HuH-7 (cell line): ENCODE data around the gene CLIP4.

Experiments used
- DNase-seq: peaks from one replicate; pipeline ENCODE4 v3.0.0; 2011; ENCODE audit warnings: low spot score

CLIP4 gene

DNA sequence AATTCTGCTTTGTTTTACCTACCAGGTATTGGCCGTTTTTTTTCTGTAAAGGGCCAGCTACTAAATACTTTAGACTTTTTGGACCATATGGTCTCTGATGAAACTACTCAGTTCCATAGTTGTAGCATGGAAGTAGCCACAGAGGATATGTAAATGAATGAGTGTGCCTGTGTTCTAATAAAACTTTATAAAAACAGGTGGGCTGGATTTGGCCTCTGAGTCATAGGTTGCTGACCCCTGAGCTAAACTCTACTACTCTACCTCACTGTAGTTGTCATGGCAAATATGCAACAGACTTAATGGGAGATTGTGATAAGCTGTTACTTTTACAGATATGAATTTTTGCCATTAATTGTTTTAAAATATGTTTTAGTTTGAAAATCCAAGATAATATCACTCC, 19.7 kb downstream of the CLIP4 start:
- DNase-seq = no peak

DNA sequence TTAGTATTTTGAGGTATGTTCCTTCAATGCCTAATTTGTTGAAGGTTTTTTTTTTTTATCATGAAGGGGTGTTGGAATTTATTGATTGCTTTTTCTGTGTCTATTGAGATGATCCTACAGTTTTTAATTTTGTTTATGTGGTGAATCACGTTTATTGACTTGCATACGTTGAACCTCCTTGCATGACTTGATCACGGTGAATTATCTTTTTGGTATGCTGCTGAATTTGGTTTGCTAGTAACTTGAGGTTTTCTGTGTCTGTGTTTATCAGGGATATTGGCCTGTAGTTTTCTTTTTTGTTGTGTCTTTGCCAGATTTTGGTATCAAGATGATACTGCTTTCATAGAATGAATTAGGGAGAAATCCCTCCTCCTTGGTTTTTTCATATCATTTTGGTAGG, 23.9 kb downstream of the CLIP4 start:
- no peak for DNase-seq

DNA sequence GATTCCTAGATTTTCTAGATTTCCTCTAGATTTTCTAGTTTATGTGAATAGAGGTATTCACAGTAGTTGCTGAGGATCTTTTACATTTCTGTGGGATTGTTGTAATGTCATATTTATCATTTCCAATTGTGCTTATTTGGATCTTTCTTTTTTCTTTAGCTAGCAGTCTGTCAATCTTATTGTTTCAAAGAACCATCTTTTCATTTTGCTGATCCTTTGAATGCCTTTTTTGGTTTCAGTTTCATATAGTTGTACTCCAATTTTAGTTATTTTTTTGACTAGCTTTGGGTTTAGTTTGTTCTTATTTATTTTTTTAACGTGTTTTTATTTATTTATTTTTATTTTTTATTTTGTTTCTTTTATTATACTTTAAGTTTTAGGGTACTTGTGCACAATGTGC, 24.5 kb downstream of the CLIP4 start:
- DNase-seq = no peak

DNA sequence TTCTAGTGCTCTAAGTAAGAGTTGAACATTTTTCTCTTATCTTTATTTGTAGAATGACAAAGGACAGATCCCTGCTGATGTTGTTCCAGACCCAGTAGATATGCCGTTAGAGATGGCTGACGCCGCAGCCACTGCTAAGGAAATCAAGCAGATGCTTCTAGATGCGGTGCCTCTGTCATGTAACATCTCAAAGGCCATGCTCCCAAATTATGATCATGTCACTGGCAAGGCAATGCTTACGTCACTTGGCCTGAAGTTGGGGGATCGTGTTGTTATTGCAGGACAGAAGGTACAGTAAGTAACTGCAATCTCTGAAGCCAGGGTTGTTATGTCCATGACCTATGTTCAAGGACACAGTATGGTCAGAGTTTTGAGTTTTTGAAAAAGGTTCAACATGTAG, 28.4 kb downstream of the CLIP4 start:
- no peak for DNase-seq

DNA sequence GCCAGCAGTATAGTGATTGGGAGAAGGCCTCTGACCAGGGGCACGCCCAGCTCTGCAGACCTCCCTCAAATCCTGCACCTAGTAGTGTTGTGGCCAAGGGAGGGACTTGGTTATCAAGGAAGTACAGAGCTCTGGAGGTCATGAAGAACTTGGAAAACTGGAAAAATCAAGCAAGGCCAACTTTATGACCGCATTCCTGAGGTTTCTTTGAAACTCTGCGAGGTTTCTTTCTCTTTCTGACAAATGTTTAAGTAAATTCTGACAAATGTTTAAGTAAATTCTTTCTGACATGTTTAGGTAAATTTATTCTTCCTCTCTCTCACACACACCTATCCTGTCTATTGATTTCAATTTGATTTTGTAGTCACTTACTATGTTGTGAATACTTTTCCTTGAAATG, 31.0 kb downstream of the CLIP4 start:
- DNase-seq = no peak

DNA sequence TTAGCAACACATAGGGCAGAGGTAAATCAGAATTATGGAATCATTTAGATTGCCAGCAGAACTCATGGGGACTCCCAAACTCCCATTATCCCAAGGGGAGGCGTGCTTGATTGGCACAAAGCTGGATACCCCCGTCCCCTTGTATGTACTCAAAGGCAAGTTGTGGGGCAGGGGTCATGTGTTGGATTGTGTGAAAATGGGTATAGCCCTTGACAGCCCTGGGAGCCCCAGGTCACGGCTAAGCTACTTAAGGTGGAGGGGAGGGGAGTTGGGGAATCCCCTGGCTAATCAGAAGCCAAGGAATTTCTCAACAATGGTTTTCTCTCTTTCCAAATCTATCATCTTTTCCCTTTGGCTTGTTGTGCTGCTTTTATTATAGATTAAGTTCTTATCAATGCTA, 32.7 kb downstream of the CLIP4 start:
- DNase-seq = no peak

DNA sequence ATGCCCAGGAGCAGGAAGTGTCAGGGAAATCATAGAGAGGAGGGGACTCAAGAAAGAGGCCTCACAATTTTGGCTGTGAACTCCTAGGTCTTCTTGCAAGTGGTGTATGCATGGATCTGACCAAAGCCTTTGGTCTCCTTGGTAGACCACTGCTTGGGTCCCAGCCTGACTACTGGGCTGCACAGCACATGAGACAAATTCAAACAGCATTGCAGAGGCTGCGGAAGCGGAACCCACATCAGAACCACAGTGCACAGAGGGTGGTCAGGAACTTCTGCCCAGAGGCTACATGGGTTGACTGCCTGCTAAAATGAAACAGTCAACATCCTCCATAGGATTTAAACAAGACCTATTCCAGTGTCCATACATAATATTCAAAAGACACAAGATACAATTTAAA, 39.4 kb downstream of the CLIP4 start:
- no peak for DNase-seq

DNA sequence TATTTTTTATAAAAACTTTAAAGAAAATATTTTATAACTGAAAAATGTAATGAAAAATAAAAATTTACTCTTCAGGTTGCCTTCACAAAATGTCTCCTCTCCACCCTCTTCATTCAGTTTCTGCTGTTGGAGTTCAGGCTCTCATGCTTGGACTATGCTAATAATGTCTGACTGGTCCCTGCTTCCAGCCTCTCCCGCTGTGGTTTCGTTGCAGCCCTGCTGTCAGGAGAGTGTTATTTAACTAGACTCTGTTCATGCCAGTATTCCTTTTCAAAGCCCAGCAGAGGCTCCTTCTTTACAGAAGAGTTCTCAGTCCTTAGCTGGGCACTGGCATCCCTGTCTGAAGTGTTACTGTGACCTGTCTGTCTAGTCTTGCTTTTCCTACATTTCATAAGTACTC, 40.4 kb downstream of the CLIP4 start:
- no peak for DNase-seq

DNA sequence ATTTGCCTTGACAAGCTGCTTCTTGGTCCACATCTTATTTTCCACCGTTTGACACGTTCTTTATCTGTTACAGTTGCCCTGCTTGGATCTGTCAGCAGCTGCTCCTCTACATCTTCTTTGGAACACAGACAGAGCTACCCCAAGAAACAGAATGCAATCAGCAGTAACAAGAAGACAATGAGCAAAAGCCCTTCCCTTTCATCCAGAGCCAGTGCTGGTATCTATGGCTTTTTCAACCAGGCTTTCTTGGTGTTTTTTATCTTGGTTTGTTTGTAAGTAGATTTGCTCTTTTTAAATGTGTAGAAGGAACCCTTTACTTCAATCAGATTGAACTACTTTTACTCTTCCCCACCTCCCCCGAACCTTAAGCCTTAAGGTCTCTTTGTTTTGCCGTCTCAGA, 41.9 kb downstream of the CLIP4 start:
- DNase-seq = no peak

DNA sequence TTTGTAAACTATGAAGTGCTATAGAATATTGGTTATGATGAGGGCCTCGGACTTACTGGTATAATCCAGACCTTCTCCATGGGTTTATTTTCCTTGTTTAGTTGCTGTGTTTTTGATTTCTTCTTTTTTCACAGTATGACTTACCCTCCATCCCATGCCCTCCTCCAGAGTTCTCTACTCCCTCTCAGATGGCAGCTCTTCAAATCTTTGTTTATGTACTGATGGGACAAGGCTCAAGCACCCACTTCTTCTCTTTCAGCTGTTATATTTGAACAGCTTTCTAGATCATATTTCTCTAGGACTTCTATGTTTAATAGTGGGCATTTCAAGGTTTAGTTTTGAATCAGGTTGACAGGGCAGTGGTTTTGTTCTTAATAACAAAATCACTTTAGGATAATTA, 43.9 kb downstream of the CLIP4 start:
- DNase-seq = no peak

DNA sequence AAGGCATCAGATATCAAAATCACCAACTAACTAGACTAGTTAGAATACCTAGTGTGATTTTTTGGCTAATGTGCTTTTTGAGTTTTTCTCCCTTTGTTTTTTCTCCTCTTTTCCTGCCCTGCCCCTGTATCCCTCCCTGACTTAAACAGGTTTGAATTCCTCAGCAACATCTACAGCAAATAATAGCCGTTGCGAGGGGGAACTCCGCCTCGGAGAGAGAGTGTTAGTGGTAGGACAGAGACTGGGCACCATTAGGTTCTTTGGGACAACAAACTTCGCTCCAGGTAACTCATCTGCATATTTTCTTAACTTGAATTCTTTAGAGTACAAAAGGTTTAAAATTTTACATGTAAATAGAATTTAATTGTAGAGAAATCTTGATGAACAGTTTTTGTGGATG, 45.0 kb downstream of the CLIP4 start:
- DNase-seq = no peak

DNA sequence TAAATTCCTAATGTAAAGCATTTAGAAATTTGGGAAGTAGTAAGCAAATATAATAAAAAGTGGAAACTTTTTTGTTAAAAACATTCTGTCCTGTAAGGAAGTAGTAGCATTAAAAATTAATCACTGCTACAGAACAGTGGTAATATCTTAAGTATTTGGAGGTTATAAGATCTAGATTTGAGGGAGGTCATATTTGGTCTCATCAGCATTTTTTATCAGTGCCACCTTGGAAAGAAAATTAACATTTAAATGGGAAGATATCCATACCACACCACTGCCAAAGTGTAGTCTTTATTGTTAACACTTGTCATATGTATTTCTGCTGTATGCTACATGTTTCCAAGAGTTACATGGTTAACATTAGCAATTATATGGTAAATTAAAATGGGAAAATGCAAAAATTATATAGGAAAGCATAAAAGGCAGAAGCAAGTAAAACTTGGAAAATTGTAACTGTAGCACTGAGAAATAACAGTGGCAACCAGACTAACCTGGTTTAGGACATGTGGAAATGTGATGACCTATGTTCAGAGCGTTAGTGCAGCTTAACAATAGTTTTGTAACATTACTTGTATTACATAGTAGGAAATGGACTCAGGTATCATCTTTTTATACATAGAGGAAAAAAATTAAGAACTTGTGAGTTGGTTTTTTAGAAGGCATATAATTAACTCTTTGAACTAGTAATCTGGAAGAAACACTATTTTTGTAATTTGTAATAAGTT, 47.2 kb downstream of the CLIP4 start:
- no peak for DNase-seq

DNA sequence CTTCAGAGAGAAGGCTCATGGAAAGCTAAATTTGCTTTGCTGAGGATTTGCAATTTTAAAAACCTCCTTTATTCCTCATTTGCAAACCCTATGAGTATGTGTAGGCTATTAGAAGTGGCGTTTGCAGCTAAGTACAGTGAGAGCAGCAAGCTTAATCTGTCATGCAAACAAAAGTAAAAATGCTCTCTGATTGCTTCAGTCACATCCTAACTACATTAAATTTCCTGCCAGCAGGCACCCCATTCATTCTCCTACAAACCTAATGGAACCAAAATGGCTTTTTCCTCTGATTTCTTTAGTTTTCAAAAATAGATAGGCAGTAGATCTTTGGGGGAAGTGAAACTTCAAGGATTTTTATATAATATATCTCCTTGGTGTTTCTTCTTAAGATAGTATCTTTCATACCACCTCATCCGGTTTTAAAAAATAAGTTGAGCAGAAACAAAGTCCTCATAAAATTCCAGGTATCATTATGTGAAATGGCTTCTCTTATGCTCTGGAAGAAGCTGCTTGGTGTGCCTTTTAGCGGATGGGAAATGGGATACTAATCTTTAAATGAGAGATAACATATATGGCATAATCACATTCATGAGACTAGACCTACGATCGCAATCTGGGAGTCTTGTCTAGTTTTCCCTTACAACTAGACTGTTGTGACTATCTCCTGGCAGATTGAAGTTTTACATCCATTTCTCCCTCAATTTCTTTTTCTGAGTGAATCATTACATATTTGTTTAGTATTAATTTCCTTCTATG, 49.1 kb downstream of the CLIP4 start:
- DNase-seq = no peak

DNA sequence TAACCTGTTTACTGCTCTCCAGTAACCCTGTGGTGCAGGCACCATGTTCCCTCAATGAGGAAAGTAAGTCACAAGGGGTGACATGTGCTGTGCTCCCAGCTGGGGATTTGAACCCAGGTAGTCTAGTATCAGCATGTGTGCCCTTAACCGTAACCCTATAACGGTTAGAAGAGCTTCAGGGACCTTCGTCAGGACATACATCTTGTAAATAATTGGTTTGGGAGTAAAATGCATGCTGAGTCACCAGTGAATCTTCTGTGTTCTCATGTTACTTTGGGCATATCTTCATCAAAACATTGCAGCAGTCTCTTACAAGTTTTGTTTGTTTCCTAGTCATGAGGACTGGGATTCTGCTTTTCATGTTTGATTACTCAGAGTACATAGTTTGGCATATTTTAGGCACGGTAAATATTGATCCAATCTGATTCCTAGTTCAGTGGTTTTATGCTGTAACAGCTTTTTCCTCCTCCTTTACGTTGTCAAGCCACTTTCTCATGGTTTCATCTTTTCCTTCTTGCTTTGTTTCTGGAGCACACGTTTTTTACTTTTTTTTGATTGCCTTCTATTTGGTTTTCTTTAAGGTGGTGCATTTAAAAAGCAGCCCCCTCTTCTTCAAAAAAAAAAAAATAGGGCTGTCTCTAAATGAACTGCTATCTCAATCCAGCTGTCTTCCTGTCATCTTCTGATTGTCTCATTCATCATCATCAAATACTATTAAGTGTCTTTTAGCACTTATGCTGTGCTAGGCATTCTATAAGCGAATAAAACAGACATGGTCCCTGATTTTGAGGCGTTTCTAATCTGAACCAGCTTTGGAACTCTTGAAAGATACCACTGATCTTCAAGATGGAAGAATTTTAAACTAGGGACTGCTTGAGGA, 50.4 kb downstream of the CLIP4 start:
- no peak for DNase-seq

DNA sequence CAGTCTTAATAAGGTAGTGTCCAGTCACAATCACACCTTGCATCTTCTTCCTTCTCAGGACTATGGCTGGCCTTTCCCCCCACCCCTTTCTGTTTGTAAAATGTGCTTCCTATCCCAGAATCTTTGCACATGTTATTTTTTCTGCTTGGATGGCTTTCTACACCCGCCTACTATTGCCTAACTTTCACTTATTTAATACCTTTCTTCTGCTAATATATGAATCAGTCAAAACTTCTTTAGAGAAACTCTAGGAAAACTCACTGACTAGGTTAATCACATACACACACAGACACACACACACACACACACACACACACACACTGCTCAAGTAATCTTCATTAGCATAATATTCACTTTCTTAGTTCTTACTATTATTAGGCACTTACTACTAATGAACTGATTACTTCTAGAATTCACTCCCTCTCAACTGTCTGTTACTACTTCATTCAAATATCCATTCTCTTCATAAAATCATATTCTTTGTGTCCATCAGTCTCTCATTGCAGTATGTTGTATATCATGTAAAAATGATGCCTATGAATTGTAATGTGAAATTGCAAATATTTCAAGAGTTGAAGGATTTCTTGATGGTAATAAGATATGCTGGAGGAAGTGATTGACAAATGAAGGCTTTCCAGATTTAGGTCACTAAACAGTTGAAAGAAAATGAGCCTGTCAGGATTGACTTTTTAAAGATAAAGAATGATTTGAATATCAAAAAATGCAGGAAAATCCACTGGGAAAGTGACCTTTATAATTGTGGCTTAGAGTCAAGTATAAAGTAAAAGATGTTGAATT, 51.2 kb downstream of the CLIP4 start:
- no peak for DNase-seq

DNA sequence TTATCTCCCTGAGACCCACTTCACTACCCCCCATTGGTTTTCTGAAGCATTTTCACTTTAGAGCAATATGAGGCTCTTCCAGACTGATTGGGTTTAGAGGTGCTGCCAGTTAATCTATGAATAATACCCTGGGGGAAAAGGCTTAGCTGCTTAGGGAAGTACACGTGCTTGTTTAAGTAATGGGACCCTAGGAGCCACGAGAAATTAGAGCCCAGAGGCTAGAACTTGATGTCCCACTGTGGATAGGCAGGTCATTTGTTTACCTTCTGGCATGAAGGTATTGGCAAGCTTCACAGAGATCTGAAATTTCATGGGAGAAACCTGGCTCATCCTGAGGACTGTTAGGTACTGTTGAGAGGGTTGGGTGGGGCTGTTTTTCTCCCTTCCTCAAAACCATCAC, 59.7 kb downstream of the CLIP4 start:
- no peak for DNase-seq

DNA sequence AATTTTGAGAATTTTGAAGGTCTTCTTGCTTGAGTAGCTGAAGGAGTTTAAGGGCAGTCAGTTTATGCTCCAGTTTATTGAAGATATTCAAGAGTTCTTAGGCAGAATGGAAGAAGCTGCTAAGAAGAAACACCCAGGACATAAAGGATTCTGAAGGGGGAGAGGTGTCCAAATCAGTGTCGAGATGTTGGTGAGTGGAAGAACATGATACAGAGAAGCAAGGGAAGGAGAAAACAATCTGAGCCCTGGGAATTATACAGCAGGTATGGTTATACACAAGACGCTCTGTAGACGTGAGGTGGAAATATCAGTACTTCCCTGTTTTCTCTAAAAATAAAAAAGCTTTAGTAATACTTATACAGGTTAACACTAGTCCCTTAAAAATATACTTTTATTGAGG, 60.1 kb downstream of the CLIP4 start:
- no peak for DNase-seq

DNA sequence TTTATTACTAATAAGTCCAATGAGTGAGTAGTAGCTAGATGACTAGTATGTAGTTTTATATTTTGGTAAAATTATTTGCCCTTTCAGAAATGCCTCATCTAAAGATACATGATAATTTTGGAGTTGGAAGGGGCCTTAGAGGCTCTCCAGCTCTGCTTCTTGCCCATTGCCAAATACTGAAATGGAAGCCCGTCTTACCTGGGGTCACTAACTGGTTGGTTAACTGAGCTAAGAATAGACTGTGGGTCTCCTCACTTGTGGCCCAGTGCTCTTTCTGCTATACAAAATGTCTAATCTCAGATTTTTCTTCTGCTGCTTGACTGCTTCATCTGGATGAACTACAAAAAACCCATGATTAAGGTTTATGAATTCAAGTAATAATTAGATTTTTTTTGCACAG, 67.1 kb downstream of the CLIP4 start:
- DNase-seq = no peak

DNA sequence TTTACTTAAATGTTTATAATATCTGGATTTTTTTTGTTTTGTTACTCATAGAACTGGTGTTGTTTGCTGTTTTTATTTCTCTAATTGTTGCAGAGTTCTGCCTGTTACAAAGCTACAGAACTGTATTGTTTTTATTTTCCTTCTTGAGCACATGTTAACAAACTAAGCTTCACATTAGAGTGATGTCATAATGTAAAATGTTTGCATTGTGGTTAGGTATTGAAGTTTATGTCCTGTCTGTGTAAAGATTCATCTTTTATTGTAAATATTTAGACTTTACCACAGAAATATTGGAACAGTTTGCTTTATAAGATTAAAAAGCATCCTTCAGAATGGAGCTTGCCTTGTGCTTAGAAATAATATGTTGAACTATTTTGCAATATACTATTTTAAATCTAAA, 67.7 kb downstream of the CLIP4 start:
- no peak for DNase-seq

DNA sequence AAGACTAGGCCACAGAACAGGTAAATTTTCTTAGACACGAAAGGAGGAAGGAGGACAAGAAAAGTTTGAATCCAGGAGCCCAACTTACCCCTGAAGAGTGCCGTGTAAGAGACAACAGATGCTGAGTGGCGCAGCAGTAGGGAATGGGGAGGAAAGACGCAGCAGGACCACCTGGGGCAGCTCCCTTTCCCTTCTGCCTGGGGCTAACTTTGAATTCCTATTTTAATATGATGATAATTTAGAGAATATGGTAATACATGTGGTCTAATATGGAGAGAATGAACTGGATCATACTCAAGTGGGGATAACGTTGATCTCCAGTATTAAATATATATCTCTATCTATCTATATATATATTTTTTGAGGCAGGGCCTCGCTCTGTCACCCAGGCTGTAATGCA, 69.3 kb downstream of the CLIP4 start:
- no peak for DNase-seq

DNA sequence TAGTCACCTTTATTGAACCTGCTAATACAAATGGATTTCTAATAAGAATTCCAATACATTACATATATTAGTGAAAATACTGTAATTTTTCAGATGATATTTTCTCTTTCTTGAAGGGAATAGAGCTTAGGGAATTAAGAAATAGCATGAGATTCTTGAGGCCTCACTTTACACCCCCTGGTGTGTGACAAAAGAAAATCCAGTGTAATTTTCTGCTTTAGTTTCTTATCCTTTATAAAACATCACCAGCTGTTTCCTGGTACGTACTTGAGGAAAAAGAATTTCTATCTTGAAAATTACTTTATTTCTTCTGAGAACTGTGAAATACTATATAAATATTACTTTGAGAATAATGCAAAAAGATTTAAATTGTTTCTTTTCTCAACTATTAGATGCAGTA, 71.6 kb downstream of the CLIP4 start:
- no peak for DNase-seq

DNA sequence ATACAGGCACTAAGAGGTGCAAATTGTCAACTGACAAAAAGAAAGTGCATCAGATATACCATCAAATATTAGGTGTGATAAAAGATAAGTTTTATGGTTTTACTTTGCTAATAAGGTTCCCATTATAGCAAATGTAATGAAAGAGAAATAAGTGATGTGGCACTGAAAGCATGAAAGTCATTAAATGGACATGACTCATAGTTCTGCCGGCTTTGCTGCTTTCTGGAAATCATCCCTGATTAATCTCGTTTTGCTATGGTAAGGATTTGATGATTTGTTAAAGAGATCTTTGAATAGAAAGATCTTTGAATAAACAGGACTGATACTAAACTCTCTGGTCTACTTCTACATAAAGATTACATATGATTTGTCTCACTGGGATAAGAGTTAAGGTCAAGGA, 72.7 kb downstream of the CLIP4 start:
- DNase-seq = no peak
